CD14-positive monocyte (primary cell): ENCODE data around the gene VASH2. TPM values are rescaled to one million over a fixed set of nuclear protein-coding genes. Genes with fewer than 3 reads are reported as not detected.
"Not testable (repeated sequence)": the region's sequence is repeated elsewhere in the genome, so short reads cannot be mapped to it uniquely, and the experiment has no call there.

Source experiments
- DNase-seq, 3 donors: peaks; one replicate each; pipeline ENCODE4 v3.0.0-alpha.2; 2011 to 2022
- H2AFZ ChIP-seq: 2 replicates; pipeline ENCODE4 v1.6.0; 2012; ENCODE audit warnings: mild to moderate bottlenecking, low read depth, low read length, inconsistent platforms; ENCODE audit not compliant: insufficient read depth, poor library complexity, severe bottlenecking
- H3K27ac ChIP-seq, 2 donors: 1 replicate in 1 of 2; 2 replicates in 1 of 2; pipeline ENCODE4 v1.5.1; 2012 to 2013; ENCODE audit warnings: low read length in 2 of 2, control low read depth in 1 of 2, inconsistent platforms in 1 of 2, low read depth in 1 of 2, mild to moderate bottlenecking in 1 of 2
- H3K27me3 ChIP-seq, 2 donors: one replicate each; pipeline versions ENCODE4 v1.6.0 to v1.6.1; 2011 to 2013; ENCODE audit warnings: low read length in 2 of 2; ENCODE audit not compliant: control insufficient read depth in 2 of 2, insufficient read depth in 2 of 2
- H3K36me3 ChIP-seq, 2 donors: replicated peaks in 1 of 2; 1 replicate in 1 of 2; 2 replicates in 1 of 2; pipeline versions ENCODE4 v1.5.1 to v1.6.1; 2012 to 2013; ENCODE audit warnings: low read length in 2 of 2, control low read depth in 1 of 2, inconsistent platforms in 1 of 2, mild to moderate bottlenecking in 1 of 2; ENCODE audit not compliant: insufficient read depth in 2 of 2, control insufficient read depth in 1 of 2
- H3K4me1 ChIP-seq, 2 donors: 1 replicate in 1 of 2; 2 replicates in 1 of 2; pipeline versions ENCODE4 v1.5.1 to v1.6.1; 2012 to 2013; ENCODE audit warnings: low read length in 2 of 2, control low read depth in 1 of 2, inconsistent platforms in 1 of 2, mild to moderate bottlenecking in 1 of 2, moderate library complexity in 1 of 2; ENCODE audit not compliant: insufficient read depth in 2 of 2, control insufficient read depth in 1 of 2
- H3K4me2 ChIP-seq: replicated peaks from 2 replicates; pipeline ENCODE3; 2012; ENCODE audit warnings: low read length, moderate library complexity, mild to moderate bottlenecking; ENCODE audit not compliant: poor library complexity, severe bottlenecking; ENCODE audit errors: extremely low read depth
- H3K4me3 ChIP-seq, 3 experiments: fragments of 200-600 bp in 1 of 3; sonication (generic) in 1 of 3; replicated peaks in 1 of 3; 1 replicate in 2 of 3; 2 replicates in 1 of 3; pipeline ENCODE4 v1.5.1; 2011 to 2013; ENCODE audit warnings: low read length in 3 of 3, mild to moderate bottlenecking in 3 of 3, control low read depth in 2 of 3, low read depth in 2 of 3, inconsistent platforms in 1 of 3, moderate library complexity in 1 of 3
- H3K79me2 ChIP-seq: 2 replicates; pipeline ENCODE4 v1.6.0; 2012; ENCODE audit warnings: mild to moderate bottlenecking, control low read depth, inconsistent platforms, low read length, moderate library complexity; ENCODE audit not compliant: insufficient read depth
- H3K9ac ChIP-seq: 2 replicates; pipeline ENCODE4 v1.6.0; 2017; ENCODE audit warnings: low read length, mild to moderate bottlenecking; ENCODE audit not compliant: insufficient read depth, poor library complexity, severe bottlenecking
- H3K9me3 ChIP-seq, 2 donors: replicated peaks in 1 of 2; 1 replicate in 1 of 2; 2 replicates in 1 of 2; pipeline versions ENCODE4 v1.5.1 to v1.6.1; 2012 to 2013; ENCODE audit warnings: low read length in 2 of 2, control low read depth in 1 of 2; ENCODE audit not compliant: control insufficient read depth in 1 of 2, insufficient read depth in 1 of 2
- H4K20me1 ChIP-seq: 2 replicates; pipeline ENCODE4 v1.6.0; 2012; ENCODE audit warnings: mild to moderate bottlenecking, low read length, control low read depth, moderate library complexity; ENCODE audit not compliant: insufficient read depth
- H3K27ac Mint-ChIP-seq, 7 donors: one replicate each; pipeline ENCODE4 v1.8.0; 2020; ENCODE audit warnings: mild to moderate bottlenecking in 7 of 7, mixed read lengths in 7 of 7, moderate library complexity in 6 of 7, inconsistent platforms in 2 of 7
- H3K27me3 Mint-ChIP-seq, 3 donors: one replicate each; pipeline ENCODE4 v1.8.0; 2021 to 2022; ENCODE audit warnings: low read depth in 3 of 3, mild to moderate bottlenecking in 3 of 3, mixed read lengths in 3 of 3, moderate library complexity in 3 of 3, inconsistent platforms in 1 of 3
- H3K36me3 Mint-ChIP-seq, 2 donors: one replicate each; pipeline ENCODE4 v1.8.0; 2020; ENCODE audit warnings: mixed read lengths in 2 of 2, inconsistent platforms in 1 of 2, mild to moderate bottlenecking in 1 of 2
- H3K4me1 Mint-ChIP-seq: one replicate; pipeline ENCODE4 v1.8.0; 2020; ENCODE audit warnings: mild to moderate bottlenecking, mixed read lengths
- H3K4me3 Mint-ChIP-seq, 2 donors: one replicate each; pipeline ENCODE4 v1.8.0; 2020; ENCODE audit warnings: mild to moderate bottlenecking in 2 of 2, mixed read lengths in 2 of 2, moderate library complexity in 1 of 2
- H3K9me3 Mint-ChIP-seq, 7 donors: one replicate each; pipeline ENCODE4 v1.8.0; 2020 to 2022; ENCODE audit warnings: mixed read lengths in 7 of 7, mild to moderate bottlenecking in 6 of 7, moderate library complexity in 6 of 7, inconsistent platforms in 2 of 7
- CTCF ChIP-seq: fragments of 200-600 bp; IDR thresholded peaks from one replicate; pipeline ENCODE4 v1.8.0; 2022; ENCODE audit warnings: antibody characterized with exemption, mild to moderate bottlenecking
- WGBS: methylation state at CpG from one replicate; pipeline ENCODE4 v1.1.5; 2013; ENCODE audit warnings: missing lambda C conversion rate; ENCODE audit not compliant: insufficient coverage; 5-methylcytosine and 5-hydroxymethylcytosine counted together
- intact Hi-C, 2 donors: fragments of 100-400 bp; cut with micrococcal nuclease; formaldehyde crosslinking; loops; one replicate each; pipeline versions ENCODE4 v1.15.0 to v1.15.1; 2023
- polyA plus RNA-seq, 3 donors: library from polyadenylated mRNA; depleted of rRNA in 1 of 3; unstranded in 2 of 3; stranded (reverse) in 1 of 3; fragments of 300-500 nt in 2 of 3; fragments of >200 nt in 1 of 3; fragmentation: Illumina TruSeq in 2 of 3; gene quantifications; 1 replicate in 2 of 3; 2 replicates in 1 of 3; pipeline ENCODE4 v1.2.3, GENCODE V29; 2012 to 2021

Gene VASH2
- polyA plus RNA-seq, 3 donors, result 0.07 TPM; not detected in 2

GRCh38 chr1:212964102-212964501 is 13.8 kb downstream of the VASH2 start:
- no peaks in the 10 kb centered on the region for H3K4me1 ChIP-seq
- Mint-ChIP-seq H3K4me3 (no peak overlapping the region), H3K36me3 (no peaks in the 10 kb centered on the region), H3K27ac (no peak overlapping the region), H3K27me3 (peaks cover 4 to 8% (median 7%) of the 10 kb centered on the region in 3 donors), H3K9me3 (no peaks in the 10 kb centered on the region), H3K4me1 (no peaks in the 10 kb centered on the region)
- H3K27me3 ChIP-seq, result no peaks in the 10 kb centered on the region
- no peak overlapping the region for H3K27ac ChIP-seq
- 100% methylated on average over 4 of the region's 6 CpGs for WGBS
- DNase-seq, result no peak
- TF ChIP-seq CTCF, result no peak
- no peaks in the 10 kb centered on the region for H3K9me3 ChIP-seq
- H3K9ac ChIP-seq, result no peak overlapping the region
- no peaks in the 10 kb centered on the region for H3K36me3 ChIP-seq
- intact Hi-C loops, result no loop called here
- H3K4me2 ChIP-seq, result no peak overlapping the region
- H2AFZ ChIP-seq, result no peak overlapping the region
- no peak overlapping the region for H3K4me3 ChIP-seq
- no peaks in the 10 kb centered on the region for H4K20me1 ChIP-seq
- H3K79me2 ChIP-seq, result no peaks in the 10 kb centered on the region

DNA sequence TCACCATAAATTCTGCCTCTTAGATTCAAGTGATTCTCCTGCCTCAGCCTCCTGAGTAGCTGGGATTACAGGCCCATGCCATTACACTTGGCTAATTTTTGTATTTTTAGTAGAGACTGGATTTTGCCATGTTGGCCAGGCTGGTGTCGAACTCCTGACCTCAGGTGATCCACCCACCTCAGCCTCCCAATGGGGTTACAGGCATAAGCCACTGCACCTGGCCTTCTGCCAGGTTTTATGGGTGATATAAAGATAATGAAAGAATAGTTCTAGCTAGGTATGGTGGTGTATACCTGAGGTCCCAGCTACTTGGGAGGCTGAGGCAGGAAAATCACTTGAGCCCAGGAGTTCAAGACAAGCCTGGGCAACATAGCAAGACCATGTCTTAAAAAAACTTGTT is 14.7 kb downstream of the VASH2 start:
- H3K9me3 ChIP-seq, H3K27ac Mint-ChIP-seq, H3K9ac ChIP-seq, H3K79me2 ChIP-seq, H3K4me2 ChIP-seq, H3K4me1 ChIP-seq, H3K27ac ChIP-seq, DNase-seq, H3K36me3 ChIP-seq, H3K27me3 Mint-ChIP-seq, H4K20me1 ChIP-seq, H3K4me3 Mint-ChIP-seq, intact Hi-C loops, H3K36me3 Mint-ChIP-seq, H3K4me1 Mint-ChIP-seq, H2AFZ ChIP-seq, H3K9me3 Mint-ChIP-seq, H3K27me3 ChIP-seq, H3K4me3 ChIP-seq: not testable (repeated sequence)
- WGBS, result no CpG with 5 or more reads among the region's 1 CpG
